Measurements from ENCODE around the gene SEC23IP.

DNA sequence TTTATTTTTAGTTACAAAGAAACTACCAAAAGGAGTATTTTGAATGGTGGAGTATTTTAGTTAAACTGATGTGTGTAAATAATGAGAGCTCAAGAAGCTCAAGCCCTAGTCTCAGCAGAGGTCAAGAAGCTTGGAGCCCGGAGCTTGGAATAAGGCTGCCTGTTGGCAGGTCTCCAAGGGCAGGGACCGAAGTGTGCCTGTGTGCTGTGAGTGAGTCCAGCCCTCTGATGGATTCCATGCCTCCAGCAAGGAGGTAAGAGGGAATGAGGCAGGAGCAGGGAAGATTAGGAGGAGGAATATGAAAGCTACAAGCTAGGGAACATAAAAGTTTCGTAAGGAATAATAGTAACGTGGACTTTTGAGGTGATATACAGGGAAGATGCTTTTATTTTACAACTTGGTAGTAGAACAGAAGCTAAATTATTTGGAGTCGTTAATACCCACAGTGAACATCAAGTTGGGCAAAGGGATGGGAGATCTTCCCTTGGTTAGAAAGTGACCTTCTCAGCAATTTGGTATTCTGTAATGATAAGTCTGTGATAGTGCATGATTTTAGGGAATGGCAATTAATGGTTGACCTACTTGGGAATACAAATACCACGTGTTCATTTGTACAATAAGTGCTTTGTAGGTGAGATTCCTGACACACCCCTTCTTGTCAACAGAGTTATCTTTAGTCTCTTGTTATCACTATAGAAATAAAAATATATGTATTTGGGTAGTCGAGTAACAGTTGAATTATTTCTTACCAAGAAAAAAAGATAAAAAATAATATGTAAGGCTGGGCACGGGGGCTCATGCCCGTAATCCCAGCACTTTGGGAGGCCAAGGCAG, 4.6 kb downstream of the SEC23IP start:
- no peak for TF ChIP-seq POLR2A (IDR thresholded peaks at IDR 0.05)
- TF ChIP-seq, protein P1, sequence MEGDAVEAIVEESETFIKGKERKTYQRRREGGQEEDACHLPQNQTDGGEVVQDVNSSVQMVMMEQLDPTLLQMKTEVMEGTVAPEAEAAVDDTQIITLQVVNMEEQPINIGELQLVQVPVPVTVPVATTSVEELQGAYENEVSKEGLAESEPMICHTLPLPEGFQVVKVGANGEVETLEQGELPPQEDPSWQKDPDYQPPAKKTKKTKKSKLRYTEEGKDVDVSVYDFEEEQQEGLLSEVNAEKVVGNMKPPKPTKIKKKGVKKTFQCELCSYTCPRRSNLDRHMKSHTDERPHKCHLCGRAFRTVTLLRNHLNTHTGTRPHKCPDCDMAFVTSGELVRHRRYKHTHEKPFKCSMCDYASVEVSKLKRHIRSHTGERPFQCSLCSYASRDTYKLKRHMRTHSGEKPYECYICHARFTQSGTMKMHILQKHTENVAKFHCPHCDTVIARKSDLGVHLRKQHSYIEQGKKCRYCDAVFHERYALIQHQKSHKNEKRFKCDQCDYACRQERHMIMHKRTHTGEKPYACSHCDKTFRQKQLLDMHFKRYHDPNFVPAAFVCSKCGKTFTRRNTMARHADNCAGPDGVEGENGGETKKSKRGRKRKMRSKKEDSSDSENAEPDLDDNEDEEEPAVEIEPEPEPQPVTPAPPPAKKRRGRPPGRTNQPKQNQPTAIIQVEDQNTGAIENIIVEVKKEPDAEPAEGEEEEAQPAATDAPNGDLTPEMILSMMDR (IDR thresholded peaks at IDR 0.05): no peak
